HT-29 (cell line): ENCODE data around the gene PKIG. TPM values are rescaled to one million over a fixed set of nuclear protein-coding genes. Genes with fewer than 3 reads are reported as not detected.

Experiments
- DNase-seq: peaks from one replicate; pipeline ENCODE4 v3.0.0-alpha.2; 2015; ENCODE audit warnings: low spot score
- total RNA-seq: library from RNA; depleted of rRNA; stranded (reverse); fragments of >200 nt; shearing (Covaris generic); gene quantifications from 2 replicates; pipeline ENCODE4 v1.2.3, GENCODE V29; 2014

PKIG gene
- total RNA-seq, 1 experiment from 2014 or later = 1.3 TPM

- no peak for DNase-seq
Observed at GRCh38 chr20:44594730-44595129, 12.4 kb downstream of the PKIG start.

GRCh38 chr20:44596010-44596409 lies 13.6 kb downstream of the PKIG start:
- DNase-seq = no peak

DNA sequence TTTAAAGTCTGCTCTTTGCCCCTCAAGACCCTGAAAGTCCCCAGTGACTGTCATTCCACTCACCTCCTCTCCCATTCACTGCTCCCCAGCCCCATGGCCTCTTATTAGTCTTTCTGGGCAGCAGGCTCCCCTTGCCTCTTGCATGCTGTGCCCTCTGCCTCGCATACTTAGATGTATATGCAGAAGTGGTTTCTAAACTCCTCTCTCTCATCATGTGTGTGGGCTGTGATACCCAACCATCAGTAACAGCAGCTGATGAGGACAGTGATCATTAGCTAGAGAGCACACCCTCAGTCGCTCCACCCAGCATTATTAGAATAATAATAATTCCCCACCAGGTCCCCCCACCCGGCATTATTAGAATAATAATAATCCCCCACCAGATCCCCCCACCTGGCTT lies 14.5 kb downstream of the PKIG start:
- DNase-seq = no peak

DNA sequence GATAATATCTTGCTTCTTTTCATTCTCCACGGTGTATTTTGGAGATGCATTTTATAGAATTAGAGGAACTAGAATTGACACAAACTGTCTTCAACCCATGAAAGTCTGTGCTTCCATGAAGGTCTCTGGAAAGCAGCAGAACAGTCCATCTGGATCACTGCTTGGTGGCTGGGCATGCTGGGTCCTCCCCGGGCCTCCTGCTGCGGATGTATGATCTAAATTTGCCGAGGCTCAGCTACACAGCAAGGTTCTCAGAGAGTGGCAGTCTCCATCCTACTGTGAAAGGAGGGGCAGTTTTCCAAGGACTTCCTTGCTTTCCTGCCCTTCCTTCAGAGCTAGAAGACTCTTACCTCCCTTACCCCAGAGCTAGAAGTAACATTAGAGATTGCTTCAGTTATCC lies 15.1 kb downstream of the PKIG start:
- no peak for DNase-seq

DNA sequence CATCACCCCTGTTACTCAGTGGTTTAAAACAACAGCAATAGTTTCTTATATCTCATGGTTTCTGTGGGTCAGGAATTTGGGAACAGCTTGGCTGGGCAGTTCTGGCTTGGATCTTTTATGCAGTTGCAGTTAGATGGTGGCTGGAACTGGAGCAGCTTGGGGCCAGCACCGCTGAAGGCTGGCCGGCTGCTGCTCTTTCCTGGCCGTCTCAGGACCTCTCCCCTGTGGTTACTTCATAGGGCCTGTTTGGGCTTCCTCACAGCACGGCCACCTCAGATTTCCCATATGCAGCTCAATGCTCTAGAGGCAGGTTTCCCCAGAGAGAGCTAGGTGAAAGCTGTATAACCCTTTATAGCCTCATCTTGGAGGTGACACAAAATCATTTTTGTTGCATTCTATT lies 15.6 kb downstream of the PKIG start:
- DNase-seq = no peak

GRCh38 chr20:44598423-44599305 lies 16.3 kb downstream of the PKIG start:
- no peak for DNase-seq

- no peak for DNase-seq
Observed at GRCh38 chr20:44599715-44600114, 17.3 kb downstream of the PKIG start.

DNA sequence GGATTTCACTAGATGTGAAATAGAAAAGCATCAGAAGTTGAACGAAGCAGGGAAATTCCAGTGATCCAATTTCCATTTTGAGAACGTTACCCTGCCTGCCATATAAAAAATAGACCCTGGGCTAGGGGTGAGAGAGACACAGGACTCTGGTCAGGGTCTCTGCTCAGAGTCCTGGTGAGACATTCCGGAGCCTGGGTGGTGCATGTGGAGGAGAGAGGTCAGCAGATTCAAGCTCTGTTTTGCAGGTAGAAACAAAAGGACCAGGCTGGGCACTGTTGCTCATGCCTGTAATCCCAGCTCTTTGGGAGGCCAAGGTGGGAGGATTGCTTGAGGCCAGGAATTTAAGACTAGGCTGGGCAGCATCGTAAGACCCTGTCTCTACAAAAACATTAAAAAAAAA lies 17.9 kb downstream of the PKIG start:
- no peak for DNase-seq

- no peak for DNase-seq
Observed at GRCh38 chr20:44600758-44601201, 18.4 kb downstream of the PKIG start.

DNA sequence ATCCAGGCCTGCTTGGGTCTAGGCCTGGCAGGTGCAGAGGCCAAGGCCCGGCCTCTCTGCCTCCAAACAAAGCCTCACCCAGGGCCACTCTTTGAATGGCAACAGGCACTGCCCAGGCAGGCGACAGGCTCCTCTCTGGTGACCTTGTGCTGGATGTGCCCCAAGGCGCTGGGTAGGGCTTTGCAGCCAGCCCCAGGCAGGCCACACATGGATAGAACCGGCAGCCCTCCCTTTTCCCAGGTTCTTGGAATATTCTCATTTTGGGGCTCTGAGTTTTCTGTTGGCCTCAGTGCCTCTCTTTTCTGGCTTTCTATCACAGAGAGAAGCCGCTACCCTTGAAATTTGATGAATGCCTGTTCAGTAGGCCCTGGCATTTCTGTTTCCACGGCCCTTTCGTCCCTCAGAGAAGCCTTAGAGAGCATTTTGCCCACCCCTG lies 18.9 kb downstream of the PKIG start:
- DNase-seq = no peak

DNA sequence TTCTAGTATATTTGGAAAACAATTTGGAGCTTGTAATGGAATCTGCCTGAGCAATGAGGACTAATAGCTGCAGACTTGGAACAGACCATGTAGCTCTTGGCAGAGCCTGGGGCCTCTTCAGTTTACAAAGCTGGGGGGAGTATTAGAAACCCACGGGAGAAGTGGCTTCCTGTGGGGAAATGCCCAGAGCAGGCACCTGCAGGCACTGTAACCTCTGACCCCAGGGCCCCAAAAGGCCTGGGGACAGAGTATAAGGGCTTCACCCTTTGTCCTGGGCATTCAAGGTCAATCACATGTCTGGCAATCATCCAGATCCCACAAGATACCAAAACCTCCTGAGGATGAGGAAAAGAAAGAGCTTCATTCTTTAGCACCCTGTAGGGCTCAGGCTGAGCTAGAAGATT lies 19.4 kb downstream of the PKIG start:
- DNase-seq = no peak

- DNase-seq = no peak
Observed at GRCh38 chr20:44603327-44603726, 20.9 kb downstream of the PKIG start.

- no peak for DNase-seq
Observed at GRCh38 chr20:44606725-44607441, 24.5 kb downstream of the PKIG start.

DNA sequence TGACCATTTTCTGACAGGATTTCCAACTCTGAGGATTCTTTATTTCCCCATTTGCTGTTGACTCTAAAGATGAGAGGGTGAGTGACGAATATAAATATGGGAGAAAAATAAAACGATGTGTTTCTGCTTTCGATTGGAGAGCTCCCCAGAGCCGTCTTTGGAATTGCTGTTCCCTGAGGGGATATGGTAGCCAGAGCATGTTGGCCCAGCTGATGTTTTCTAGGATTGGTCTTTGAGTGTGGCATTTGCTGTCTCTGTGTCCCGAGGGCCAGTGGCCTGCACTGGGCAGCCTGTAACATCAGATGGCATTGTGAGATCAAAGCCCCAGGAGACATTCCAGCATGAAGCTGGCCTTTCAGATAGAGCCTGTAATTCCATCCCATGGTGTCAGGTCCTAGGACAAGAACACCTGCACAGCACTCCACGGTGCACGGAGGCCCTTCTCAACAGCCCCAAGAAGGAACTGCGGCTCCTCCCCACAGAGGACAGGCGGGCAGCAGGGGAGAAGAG lies 26.7 kb downstream of the PKIG start:
- no peak for DNase-seq

DNA sequence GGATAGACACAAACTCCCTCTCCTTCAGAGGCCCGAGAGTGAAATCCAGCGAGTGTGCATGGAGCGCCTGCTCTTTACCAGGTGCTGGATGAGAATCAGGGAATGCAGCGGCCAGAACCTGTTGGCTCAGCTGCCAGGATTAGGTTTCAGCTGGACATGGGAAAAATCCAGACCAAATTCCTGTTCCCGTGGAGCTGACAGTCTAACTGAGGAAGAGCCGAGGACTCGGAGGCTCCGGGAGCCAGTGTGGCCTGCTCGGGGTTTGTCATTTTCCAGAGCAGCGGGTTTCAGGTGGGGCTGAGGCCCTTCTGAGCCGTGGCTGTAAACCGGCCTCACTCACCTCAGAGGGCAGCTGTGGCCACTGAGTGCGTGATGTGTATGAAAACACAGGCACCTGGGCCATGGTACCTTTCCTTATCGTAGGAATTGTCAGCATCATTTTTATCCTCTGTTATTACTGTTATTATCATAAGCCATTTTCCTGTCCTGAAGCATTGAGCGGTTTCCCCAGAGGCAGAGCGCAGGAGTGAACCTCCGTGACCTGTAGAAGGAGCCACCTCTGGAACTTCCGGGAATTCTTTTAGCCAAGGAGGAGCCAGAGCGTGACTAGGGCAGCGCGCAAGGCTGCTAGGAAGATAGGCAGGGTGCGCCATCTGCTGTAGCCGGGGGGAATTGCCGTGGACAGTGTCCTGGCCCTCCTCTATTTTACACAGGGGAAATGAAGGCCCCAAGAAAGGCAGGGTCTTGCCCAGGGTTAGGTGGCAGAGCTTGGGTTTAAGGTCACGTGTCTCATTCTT lies 27.3 kb downstream of the PKIG start:
- peak; percentile 98 for DNase-seq

GRCh38 chr20:44610313-44610962 lies 28.1 kb downstream of the PKIG start:
- no peak for DNase-seq

DNA sequence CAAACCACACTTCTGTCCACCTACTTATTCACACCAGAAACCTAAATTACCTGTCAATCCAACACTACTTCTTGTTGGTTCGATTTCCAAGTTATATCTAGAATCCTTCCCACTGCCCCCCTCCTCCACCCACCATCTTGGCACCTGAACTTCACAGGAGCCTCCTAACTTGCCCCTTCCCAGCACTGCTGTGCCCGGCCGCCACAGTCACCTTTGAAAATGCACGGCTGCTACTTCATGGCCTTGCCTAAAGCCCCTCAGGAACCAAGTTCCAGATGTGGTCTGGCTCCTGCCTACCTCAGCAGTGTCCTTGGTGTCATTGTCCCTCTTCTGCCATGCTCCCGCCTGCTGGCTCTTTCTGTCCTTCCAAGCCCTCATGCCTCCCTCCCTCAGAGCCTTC lies 31.2 kb downstream of the PKIG start:
- no peak for DNase-seq

DNA sequence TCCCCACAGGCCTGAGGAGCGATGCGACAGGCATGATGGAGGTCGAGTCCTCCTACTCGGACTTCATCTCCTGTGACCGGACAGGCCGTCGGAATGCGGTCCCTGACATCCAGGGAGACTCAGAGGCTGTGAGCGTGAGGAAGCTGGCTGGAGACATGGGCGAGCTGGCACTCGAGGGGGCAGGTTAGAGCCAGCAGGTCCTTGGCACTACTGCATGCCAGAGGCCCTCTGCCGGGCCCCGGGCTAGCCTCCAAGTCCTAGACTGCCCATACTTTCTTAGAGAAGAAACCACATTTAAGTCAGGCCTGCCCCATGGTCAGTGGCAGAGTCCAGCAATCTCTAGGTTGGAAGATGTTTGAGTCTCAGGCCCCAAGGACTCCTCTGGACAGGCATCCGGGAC lies 32.1 kb downstream of the PKIG start:
- no peak for DNase-seq

GRCh38 chr20:44615169-44615791 lies 32.9 kb downstream of the PKIG start:
- no peak for DNase-seq

DNA sequence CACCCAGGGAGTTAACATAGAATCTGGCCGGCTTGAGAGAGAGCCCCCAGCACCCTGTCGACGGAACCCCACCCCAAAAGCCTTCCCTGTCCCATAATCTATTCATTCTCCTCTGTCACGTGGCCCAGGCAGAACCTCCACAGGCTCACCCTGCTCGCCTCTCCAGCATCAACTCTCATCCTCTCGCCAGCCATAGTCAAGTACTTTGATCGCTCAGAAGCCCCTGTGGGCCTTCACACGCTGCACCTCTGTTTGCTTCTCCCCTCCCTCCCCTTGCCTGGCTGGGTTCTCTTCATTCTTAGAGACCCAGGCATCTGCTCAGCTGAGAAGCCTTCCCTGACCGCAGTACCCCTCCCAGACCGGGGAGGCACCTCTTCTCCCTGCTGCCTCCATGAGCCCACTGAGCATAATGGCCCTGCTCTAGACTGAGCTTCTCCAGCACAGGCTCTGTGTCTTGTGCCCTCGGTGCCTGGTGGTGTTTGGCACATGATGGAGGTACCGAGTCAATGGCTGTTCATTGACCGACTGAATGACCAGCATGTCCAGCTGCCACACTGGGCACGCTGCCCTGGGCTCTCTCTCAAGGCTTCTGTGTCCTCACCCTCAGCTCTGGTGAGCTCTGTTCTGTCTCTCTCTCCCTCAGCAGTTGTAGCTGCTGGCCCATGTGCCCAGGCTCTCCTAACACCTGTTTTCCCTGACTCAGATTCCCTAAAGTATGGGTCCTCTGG lies 33.7 kb downstream of the PKIG start:
- DNase-seq = no peak
